HG03575 (cell line): ENCODE measurements around the gene SNX19.
"Not testable (repeated sequence)": the region's sequence is repeated elsewhere in the genome, so short reads cannot be mapped to it uniquely, and the experiment has no call there.

Source experiments
- ATAC-seq: cut with Tn5 transposase; IDR thresholded peaks from one replicate; pipeline ENCODE4 v1.9.1; 2021; ENCODE audit not compliant: unreplicated experiment, insufficient number of reproducible peaks, low FRiP score; ENCODE audit errors: extremely low read depth

Gene SNX19

GRCh38 chr11:130876100-130876499, 40.2 kb downstream of the SNX19 start:
- ATAC-seq, result no peak

GRCh38 chr11:130874955-130875531, 41.2 kb downstream of the SNX19 start:
- ATAC-seq, result no peak

GRCh38 chr11:130874396-130874795, 41.9 kb downstream of the SNX19 start:
- no peak for ATAC-seq

- no peak for ATAC-seq
These were observed 42.5 kb downstream of the SNX19 start for GRCh38 chr11:130873761-130874160.

- ATAC-seq, result no peak
These were observed 43.3 kb downstream of the SNX19 start for GRCh38 chr11:130872981-130873380.

- ATAC-seq, result no peak
These were observed 43.8 kb downstream of the SNX19 start for GRCh38 chr11:130872513-130872912.

- no peak for ATAC-seq
These were observed 44.2 kb downstream of the SNX19 start for GRCh38 chr11:130872102-130872501.

- no peak for ATAC-seq
These were observed 44.7 kb downstream of the SNX19 start for GRCh38 chr11:130871616-130872015.

- ATAC-seq, result no peak
These were observed 47.4 kb downstream of the SNX19 start for GRCh38 chr11:130868721-130869390.

- no peak for ATAC-seq
These were observed 48.1 kb downstream of the SNX19 start for GRCh38 chr11:130868086-130868710.

- ATAC-seq, result no peak
These were observed 49.4 kb downstream of the SNX19 start for GRCh38 chr11:130866831-130867230.

GRCh38 chr11:130865774-130866114, 50.5 kb downstream of the SNX19 start:
- ATAC-seq, result no peak

- no peak for ATAC-seq
These were observed 51.0 kb downstream of the SNX19 start for GRCh38 chr11:130865091-130865773.

- ATAC-seq, result no peak
These were observed 54.1 kb downstream of the SNX19 start for GRCh38 chr11:130861902-130862860.

- no peak for ATAC-seq
These were observed 55.0 kb downstream of the SNX19 start for GRCh38 chr11:130861283-130861682.

GRCh38 chr11:130859886-130860285, 56.4 kb downstream of the SNX19 start:
- no peak for ATAC-seq

- ATAC-seq, result no peak
These were observed 58.1 kb downstream of the SNX19 start for GRCh38 chr11:130858215-130858614.

- ATAC-seq, result not testable (repeated sequence)
These were observed 60.6 kb downstream of the SNX19 start for GRCh38 chr11:130855707-130856106.

- ATAC-seq, result no peak
These were observed 61.8 kb downstream of the SNX19 start for GRCh38 chr11:130854483-130854882.
